PC-3 (cell line): ENCODE measurements around the gene COL4A6. TPM values are rescaled to one million over a fixed set of nuclear protein-coding genes. Genes with fewer than 3 reads are reported as not detected.

Experiments used
- ATAC-seq: fragments of 200-7000 bp; cut with Tn5 transposase; 2 replicates; pipeline ENCODE4 v1.9.1; 2020; ENCODE audit warnings: mild to moderate bottlenecking, moderate library complexity
- BruUV-seq: library from RNA; stranded (reverse); fragments of 400-500 nt; replicated peaks from 2 replicates; lab custom pipeline; 2021; lab: Mats Ljungman, UMichigan
- CTCF ChIA-PET: fragments of 300-600 bp; sonication (Branson Sonifier 250); formaldehyde crosslinking; loops from one replicate; lab custom pipeline; 2022; ENCODE audit warnings: antibody characterized with exemption; lab: Charles Lee
- POLR2A ChIA-PET: fragments of 300-600 bp; sonication (Branson Sonifier 250); formaldehyde crosslinking; loops from one replicate; lab custom pipeline; 2022; ENCODE audit warnings: antibody characterized with exemption; ENCODE audit not compliant: unreplicated experiment; lab: Charles Lee
- DNase-seq: peaks from one replicate; pipeline ENCODE4 v3.0.0-alpha.2; 2015
- H2AFZ ChIP-seq: fragments of 300-600 bp; sonication (generic); 2 replicates; pipeline ENCODE4 v1.6.0; 2016; ENCODE audit warnings: antibody characterized with exemption, low read length
- H3F3A ChIP-seq: fragments of 300-600 bp; sonication (generic); one replicate; pipeline ENCODE4 v1.6.0; 2017; ENCODE audit warnings: antibody characterized with exemption, low read length, control low read depth, mild to moderate bottlenecking; ENCODE audit not compliant: unreplicated experiment
- H3K27ac ChIP-seq: fragments of 300-600 bp; sonication (generic); 2 replicates; pipeline ENCODE4 v1.5.1; 2016; ENCODE audit warnings: mild to moderate bottlenecking, low read length
- H3K27me3 ChIP-seq: fragments of 300-600 bp; sonication (generic); 2 replicates; pipeline ENCODE4 v1.6.1; 2016; ENCODE audit warnings: low read length, mixed read lengths
- H3K36me3 ChIP-seq: fragments of 300-600 bp; sonication (generic); 2 replicates; pipeline ENCODE4 v1.6.1; 2016; ENCODE audit warnings: low read depth, mixed run types, low read length, mixed read lengths
- H3K4me1 ChIP-seq: fragments of 300-600 bp; sonication (generic); 2 replicates; pipeline ENCODE4 v1.5.1; 2016; ENCODE audit warnings: low read length; ENCODE audit not compliant: insufficient read depth
- H3K4me2 ChIP-seq: fragments of 300-600 bp; sonication (generic); 2 replicates; pipeline ENCODE4 v1.6.0; 2016; ENCODE audit warnings: low read length
- H3K4me3 ChIP-seq: fragments of 300-600 bp; sonication (generic); 2 replicates; pipeline ENCODE4 v1.5.1; 2016; ENCODE audit warnings: mild to moderate bottlenecking, low read length, mixed read lengths
- H3K79me2 ChIP-seq: fragments of 300-600 bp; sonication (generic); 2 replicates; pipeline ENCODE4 v1.6.1; 2017; ENCODE audit warnings: low read length, mixed read lengths
- H3K9ac ChIP-seq: fragments of 300-600 bp; sonication (generic); 2 replicates; pipeline ENCODE4 v1.6.0; 2016; ENCODE audit warnings: mild to moderate bottlenecking, low read length
- H3K9me2 ChIP-seq: fragments of 300-600 bp; sonication (generic); replicated peaks from 2 replicates; pipeline ENCODE4 v1.6.1; 2016; ENCODE audit warnings: mixed run types, low read length, mixed read lengths
- H3K9me3 ChIP-seq: fragments of 300-600 bp; sonication (generic); 2 replicates; pipeline ENCODE4 v1.6.1; 2016; ENCODE audit warnings: low read length, mixed read lengths
- H4K20me1 ChIP-seq: fragments of 300-600 bp; sonication (generic); 2 replicates; pipeline ENCODE4 v1.6.1; 2016; ENCODE audit warnings: low read length, mixed read lengths
- EZH2 ChIP-seq: fragments of 300-600 bp; sonication (generic); IDR thresholded peaks from one replicate; pipeline ENCODE4 v1.6.1; 2017; ENCODE audit warnings: antibody characterized with exemption, mild to moderate bottlenecking, low read length; ENCODE audit not compliant: unreplicated experiment
- EZH2phosphoT487 ChIP-seq: fragments of 300-600 bp; sonication (generic); IDR thresholded peaks from 2 replicates; pipeline ENCODE4 v1.6.1; 2018; ENCODE audit warnings: mild to moderate bottlenecking, antibody characterized with exemption, low read length, borderline replicate concordance
- intact Hi-C: fragments of 100-400 bp; cut with micrococcal nuclease; formaldehyde crosslinking; loops from 2 replicates; pipeline ENCODE4 v1.9.0; 2023
- total RNA-seq: library from RNA; depleted of rRNA; stranded (reverse); fragments of >200 nt; gene quantifications from 2 replicates; pipeline ENCODE4 v1.2.3, GENCODE V29; 2014
- TF ChIP-seq, protein P1 (sequence below): fragments of 300-600 bp; sonication (generic); conservative IDR thresholded peaks from 2 replicates; pipeline ENCODE4 v1.5.1; 2017; ENCODE audit warnings: antibody characterized with exemption, low read depth, mild to moderate bottlenecking, low read length

Gene COL4A6
- total RNA-seq, 1 experiment from 2014 or later = 4.4 TPM

GRCh38 chrX:108323751-108324150, 114.5 kb downstream of the COL4A6 start:
- ChIA-PET CTCF (no interaction called here), POLR2A (no interaction called here)
- no peak overlapping the region for H3K27ac ChIP-seq
- no peak for DNase-seq
- H3K9me3 ChIP-seq = no peaks in the 10 kb centered on the region
- no peaks in the 10 kb centered on the region for H3K27me3 ChIP-seq
- intact Hi-C loops = no loop called here
- TF ChIP-seq, protein P1, sequence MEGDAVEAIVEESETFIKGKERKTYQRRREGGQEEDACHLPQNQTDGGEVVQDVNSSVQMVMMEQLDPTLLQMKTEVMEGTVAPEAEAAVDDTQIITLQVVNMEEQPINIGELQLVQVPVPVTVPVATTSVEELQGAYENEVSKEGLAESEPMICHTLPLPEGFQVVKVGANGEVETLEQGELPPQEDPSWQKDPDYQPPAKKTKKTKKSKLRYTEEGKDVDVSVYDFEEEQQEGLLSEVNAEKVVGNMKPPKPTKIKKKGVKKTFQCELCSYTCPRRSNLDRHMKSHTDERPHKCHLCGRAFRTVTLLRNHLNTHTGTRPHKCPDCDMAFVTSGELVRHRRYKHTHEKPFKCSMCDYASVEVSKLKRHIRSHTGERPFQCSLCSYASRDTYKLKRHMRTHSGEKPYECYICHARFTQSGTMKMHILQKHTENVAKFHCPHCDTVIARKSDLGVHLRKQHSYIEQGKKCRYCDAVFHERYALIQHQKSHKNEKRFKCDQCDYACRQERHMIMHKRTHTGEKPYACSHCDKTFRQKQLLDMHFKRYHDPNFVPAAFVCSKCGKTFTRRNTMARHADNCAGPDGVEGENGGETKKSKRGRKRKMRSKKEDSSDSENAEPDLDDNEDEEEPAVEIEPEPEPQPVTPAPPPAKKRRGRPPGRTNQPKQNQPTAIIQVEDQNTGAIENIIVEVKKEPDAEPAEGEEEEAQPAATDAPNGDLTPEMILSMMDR = no peak
- TF ChIP-seq EZH2 (no peak), EZH2phosphoT487 (no peak)
- no peak overlapping the region for H3K4me2 ChIP-seq
- no peaks in the 10 kb centered on the region for H3F3A ChIP-seq
- H3K9me2 ChIP-seq = no peaks in the 10 kb centered on the region
- no TSS peak for BruUV-seq
- no peak overlapping the region for H2AFZ ChIP-seq
- H3K4me1 ChIP-seq = no peaks in the 10 kb centered on the region
- no peaks in the 10 kb centered on the region for H4K20me1 ChIP-seq
- H3K79me2 ChIP-seq = no peaks in the 10 kb centered on the region
- no peak overlapping the region for H3K4me3 ChIP-seq
- ATAC-seq = no peak
- no peaks in the 10 kb centered on the region for H3K36me3 ChIP-seq
- H3K9ac ChIP-seq = no peak overlapping the region

DNA sequence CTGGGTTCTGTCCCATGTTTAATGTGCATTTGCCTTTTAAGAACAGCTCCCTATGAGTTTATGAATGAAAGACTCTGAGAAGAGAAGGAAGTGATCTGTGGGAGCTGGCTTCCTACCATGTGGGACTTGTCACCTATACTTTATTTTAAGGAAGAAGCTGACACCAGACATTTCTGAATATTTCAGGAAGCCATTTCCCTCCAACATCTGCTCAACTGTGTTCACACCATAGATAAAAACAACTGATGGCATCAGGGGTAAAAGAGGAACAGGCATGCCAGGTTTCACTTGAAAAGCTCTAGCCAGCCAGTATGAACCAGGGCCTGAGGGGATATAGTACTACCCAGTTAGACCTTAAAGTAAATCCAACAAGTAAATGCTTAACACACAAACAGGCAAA, 116.0 kb downstream of the COL4A6 start:
- Histone ChIP-seq H4K20me1 (no peaks in the 10 kb centered on the region), H3K4me1 (no peaks in the 10 kb centered on the region), H3K27me3 (no peaks in the 10 kb centered on the region), H3F3A (no peaks in the 10 kb centered on the region), H3K36me3 (no peaks in the 10 kb centered on the region), H3K79me2 (no peaks in the 10 kb centered on the region), H3K9me2 (no peaks in the 10 kb centered on the region), H3K9ac (no peak overlapping the region), H3K4me2 (no peak overlapping the region), H3K9me3 (no peaks in the 10 kb centered on the region), H3K4me3 (no peak overlapping the region), H2AFZ (no peak overlapping the region), H3K27ac (no peak overlapping the region)
- POLR2A ChIA-PET = no interaction called here
- no peak for ATAC-seq
- BruUV-seq = no TSS peak
- CTCF ChIA-PET = no interaction called here
- TF ChIP-seq EZH2phosphoT487 (no peak), EZH2 (no peak)
- TF ChIP-seq, protein P1 = no peak
- intact Hi-C loops = no loop called here
- DNase-seq = no peak

GRCh38 chrX:108316456-108316855, 121.8 kb downstream of the COL4A6 start:
- Histone ChIP-seq H3K4me3 (no peak overlapping the region), H3K9ac (0 out of 2 replicates have a peak overlapping the region, but pooled peaks have one; percentile 13), H3K27ac (peak overlapping the region; percentile 66), H3K4me2 (peak overlapping the region; percentile 8; the same call in 1 of the 2 replicates), H2AFZ (no peak overlapping the region), H3K9me2 (no peaks in the 10 kb centered on the region), H3K36me3 (no peaks in the 10 kb centered on the region), H3K79me2 (no peaks in the 10 kb centered on the region), H3K9me3 (no peaks in the 10 kb centered on the region), H3K4me1 (peaks cover 42% of the 10 kb centered on the region), H4K20me1 (no peaks in the 10 kb centered on the region), H3F3A (peaks cover 9% of the 10 kb centered on the region), H3K27me3 (no peaks in the 10 kb centered on the region)
- TF ChIP-seq EZH2phosphoT487 = no peak
- TF ChIP-seq, protein P1 = no peak
- intact Hi-C loops = no loop called here
- ChIA-PET POLR2A (no interaction called here), CTCF (no interaction called here)
- ATAC-seq = no peak
- no TSS peak for BruUV-seq
- DNase-seq = peak; percentile 35
